ENCODE results near the gene CCDC69.
"Not testable (repeated sequence)": the region's sequence is repeated elsewhere in the genome, so short reads cannot be mapped to it uniquely, and the experiment has no call there.

Gene CCDC69

GRCh38 chr5:151245680-151246219 is 21.9 kb upstream of the CCDC69 start:
- DNase-seq (ENCODE audit: low read depth in 2 of 2) = no peak

GRCh38 chr5:151244206-151244605 is 20.3 kb upstream of the CCDC69 start:
- no peak for DNase-seq (ENCODE audit: low read depth in 2 of 2)

DNA sequence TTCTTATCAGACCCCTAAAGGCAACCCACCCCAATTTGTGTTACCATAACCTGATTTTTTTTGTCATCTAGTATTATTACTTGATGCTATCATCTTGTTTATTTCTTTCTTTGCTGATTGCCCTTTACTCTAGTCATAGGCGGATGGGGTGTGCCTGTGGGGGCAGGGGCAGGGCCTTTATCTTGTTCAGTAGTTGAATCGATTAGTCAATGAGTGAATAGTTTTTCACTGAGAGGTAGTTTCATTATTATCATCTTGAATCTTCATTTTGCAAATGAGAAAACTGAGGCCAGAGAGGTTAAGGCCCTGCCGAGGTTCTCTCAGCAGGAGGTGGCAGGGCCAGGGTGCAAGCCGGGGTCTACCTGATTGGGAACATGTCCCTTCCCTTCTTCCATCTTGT is 19.7 kb upstream of the CCDC69 start:
- no peak for DNase-seq (ENCODE audit: low read depth in 2 of 2)

GRCh38 chr5:151243127-151243526 is 19.2 kb upstream of the CCDC69 start:
- no peak for DNase-seq (ENCODE audit: low read depth in 2 of 2)

- DNase-seq (ENCODE audit: low read depth in 2 of 2) = no peak
These were observed 17.2 kb upstream of the CCDC69 start for GRCh38 chr5:151240924-151241635.

- not testable (repeated sequence) for DNase-seq (ENCODE audit: low read depth in 2 of 2)
These were observed 16.5 kb upstream of the CCDC69 start for GRCh38 chr5:151240268-151240835.

GRCh38 chr5:151239237-151239861 is 15.5 kb upstream of the CCDC69 start:
- DNase-seq (ENCODE audit: low read depth in 2 of 2) = peak; percentile 36 to 42

DNA sequence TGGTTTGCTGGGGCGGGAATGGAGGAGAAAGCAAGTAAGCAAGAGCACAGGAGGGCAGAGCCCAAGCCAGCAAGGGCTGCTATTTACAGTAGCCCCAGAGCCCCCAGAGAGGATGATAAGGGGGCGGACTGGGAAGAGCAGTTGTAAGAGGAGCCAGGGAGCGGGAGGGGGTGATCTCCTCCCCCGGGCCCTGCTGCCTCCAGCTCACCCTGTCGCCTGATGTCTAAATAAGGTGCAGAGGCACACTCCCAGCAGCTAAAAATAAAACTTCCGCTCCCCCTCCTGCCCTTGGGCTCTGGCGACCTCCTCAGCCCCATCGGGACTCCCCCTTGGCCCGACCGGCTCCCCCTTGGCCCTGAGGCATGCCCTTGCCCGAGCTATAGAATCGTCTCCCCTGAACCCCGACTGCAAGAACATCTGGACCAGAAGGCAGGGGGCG is 14.4 kb upstream of the CCDC69 start:
- DNase-seq (ENCODE audit: low read depth in 2 of 2) = no peak

- no peak for DNase-seq (ENCODE audit: low read depth in 2 of 2)
These were observed 13.8 kb upstream of the CCDC69 start for GRCh38 chr5:151237685-151238084.

GRCh38 chr5:151236888-151237287 is 13.0 kb upstream of the CCDC69 start:
- DNase-seq (ENCODE audit: low read depth in 2 of 2) = no peak

GRCh38 chr5:151235239-151235571 is 11.3 kb upstream of the CCDC69 start:
- not testable (repeated sequence) for DNase-seq (ENCODE audit: low read depth in 2 of 2)

DNA sequence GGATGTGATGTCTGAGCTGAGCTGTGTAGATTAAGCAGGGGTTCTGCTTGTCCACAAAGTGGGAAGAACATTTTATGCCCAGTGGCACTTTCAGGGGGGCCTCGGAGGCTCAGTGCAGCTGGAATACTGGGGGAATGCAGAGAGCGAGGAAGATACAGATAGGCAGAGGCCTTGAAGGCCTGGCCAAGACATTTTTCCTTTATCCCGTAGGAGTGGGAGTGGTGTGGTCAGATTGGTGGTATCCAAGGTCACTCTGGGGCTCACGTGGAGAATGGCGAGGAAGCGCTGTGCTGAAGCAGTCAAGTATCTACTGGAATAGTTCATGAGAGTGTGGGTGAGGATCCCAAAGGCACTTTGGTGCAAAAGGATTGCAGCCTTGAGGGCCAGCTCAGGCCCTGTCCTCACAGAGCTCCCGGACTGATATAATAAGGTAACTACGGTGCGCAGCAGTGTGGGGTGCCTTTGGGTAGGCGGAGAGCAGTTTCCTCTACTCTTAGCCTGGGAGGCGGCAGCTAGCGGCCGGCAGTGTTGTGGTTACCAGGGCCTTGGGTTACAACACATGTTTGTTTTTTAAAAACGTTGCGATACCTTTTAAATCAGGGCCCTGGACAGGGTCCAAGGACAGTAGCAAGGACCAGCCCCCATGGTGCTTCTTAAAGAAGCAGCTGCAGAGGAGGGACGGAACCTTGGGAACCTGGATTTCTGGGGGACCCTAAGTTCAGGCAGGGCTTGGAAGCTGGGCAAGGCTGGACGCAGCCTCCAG is 10.8 kb upstream of the CCDC69 start:
- no peak for DNase-seq (ENCODE audit: low read depth in 2 of 2)

GRCh38 chr5:151233616-151234085 is 9.8 kb upstream of the CCDC69 start:
- no peak for DNase-seq (ENCODE audit: low read depth in 2 of 2)

- no peak for DNase-seq (ENCODE audit: low read depth in 2 of 2)
These were observed 7.5 kb upstream of the CCDC69 start for GRCh38 chr5:151231359-151231758.

- DNase-seq (ENCODE audit: low read depth in 2 of 2) = no peak
These were observed 6.3 kb upstream of the CCDC69 start for GRCh38 chr5:151230048-151230680.

DNA sequence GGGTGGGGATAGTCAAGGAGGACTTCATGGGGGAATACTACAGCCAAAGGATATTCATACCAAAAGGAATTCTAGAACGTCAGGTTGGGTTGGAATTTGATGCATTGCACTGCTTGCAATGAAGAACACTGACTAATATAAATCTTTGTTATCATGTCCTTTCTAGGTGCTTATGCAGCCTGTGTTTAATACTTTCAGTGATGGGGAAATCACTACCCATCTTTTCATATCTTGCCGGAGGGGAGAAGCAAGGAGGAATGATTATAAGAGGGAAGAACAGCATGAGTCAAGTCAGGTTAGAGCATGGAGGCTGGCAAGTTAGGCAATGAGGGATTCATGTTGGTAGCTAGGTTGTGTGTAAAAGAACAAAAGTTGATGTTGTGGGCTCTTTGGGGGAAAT is 5.1 kb upstream of the CCDC69 start:
- DNase-seq (ENCODE audit: low read depth in 2 of 2) = no peak

DNA sequence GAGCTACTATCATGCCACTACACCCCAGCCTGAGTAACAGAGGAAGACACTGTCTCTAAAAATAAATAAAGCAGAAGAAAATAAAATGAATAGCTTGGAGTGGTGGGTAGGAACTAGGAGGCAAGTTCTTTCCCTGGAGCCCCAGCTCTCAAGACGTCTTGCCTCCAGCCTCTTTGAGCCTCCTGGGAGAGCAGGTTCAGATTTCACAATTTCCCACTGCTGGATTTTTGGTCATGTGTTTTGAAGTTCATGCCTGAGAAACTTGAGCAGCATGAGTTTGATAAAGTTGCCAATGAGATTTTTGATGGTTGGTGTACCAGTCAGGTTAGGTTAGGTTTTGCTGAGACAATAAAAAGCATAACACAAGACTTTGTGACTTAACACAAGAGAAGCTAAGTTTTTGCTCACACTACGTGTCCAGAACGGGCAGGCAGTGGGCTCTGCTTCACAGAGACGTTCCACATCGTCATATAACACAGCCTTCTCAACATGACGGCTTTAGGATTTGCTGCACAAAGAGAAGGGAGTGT is 4.1 kb upstream of the CCDC69 start:
- DNase-seq (ENCODE audit: low read depth in 2 of 2) = no peak

- no peak for DNase-seq (ENCODE audit: low read depth in 2 of 2)
These were observed 1.6 kb upstream of the CCDC69 start for GRCh38 chr5:151225475-151225874.

DNA sequence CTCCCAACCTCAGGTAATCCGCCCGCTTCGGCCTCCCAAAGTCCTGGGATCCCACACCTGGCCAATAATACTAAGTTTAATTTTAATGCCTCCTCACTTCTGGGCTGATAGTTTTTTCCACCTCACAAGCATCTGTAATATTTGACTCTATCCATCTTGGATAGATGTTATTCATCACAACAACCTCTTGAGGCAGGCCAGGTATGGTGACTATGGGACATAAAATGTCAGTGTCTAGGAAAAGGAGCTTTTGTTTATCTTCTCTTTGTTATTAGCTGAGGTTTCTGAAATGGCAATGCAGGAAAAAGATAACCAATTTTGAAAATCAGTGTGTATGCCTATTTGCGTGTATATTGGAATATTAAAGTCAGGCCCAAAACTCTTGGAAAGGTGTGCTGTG is 1.2 kb upstream of the CCDC69 start:
- DNase-seq (ENCODE audit: low read depth in 2 of 2) = no peak

DNA sequence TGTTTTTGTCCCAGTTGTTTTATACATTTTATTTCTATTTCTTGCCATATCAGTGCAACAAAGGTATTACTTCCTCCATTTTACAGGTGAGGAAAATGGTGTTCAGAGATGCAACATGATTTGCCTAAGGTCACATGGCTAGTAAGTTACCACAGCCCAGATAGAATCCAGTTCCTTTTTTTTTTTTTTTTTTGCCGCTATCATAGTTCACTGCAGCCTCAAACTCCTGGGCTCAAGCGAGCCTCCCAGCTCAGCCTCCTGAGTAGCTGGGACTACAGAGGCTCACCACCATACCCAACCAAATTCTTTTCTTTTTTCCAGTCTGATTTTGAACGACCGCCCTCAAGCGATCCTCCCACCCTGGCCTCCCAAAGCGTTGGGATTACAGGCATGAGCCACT is 480 bp upstream of the CCDC69 start:
- no peak for DNase-seq (ENCODE audit: low read depth in 2 of 2)

DNA sequence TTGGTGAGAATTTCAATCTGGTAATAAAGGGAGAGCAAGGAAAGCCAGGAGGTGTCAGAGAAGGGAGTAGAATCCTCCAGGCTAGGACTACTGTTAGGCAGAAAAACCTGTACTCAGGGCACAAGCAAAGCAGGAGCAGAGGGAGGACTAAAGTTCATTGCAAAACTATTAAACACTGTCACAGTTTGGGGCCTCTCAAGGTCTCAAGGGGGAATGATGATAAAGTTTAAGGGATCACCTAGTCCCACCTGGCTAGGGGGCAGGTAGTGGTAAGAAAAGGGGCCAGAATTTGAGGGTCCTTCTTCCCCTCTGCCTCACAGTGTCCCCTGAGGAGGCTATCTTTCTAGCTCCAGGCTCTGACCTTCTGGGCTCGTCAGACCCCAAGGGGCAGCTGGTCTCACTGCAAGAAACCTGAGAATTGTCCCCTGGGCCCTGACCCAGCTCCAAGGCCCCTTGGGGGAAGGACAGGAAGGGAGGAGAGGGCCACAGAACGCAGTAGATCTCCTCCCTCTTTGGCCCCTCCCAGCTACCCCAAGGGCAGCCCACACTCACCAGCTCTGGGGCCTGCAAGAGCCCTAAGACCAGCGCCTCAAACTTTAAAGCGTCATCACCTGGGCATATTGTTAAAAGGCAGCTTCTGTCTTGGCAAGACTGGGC is 974 bp downstream of the CCDC69 start:
- DNase-seq (ENCODE audit: low read depth in 2 of 2) = peak in 1 of 2 donors; percentile 40

Measured in stimulated activated CD8-positive, alpha-beta memory T cell treated with anti-CD3 and anti-CD28 coated beads, Interleukin-15, amount 100 ng/mL, for 48 hours (primary cell).